ENCODE results near the gene DPAGT1. TPM values are rescaled to one million over a fixed set of nuclear protein-coding genes. Genes with fewer than 3 reads are reported as not detected.

DPAGT1 gene
- total and polyA plus RNA-seq, 2 of the 8 experiments (the other 6 are each of a cell fraction or from before 2014, with no cell fraction given) = 59.8 to 236 TPM

DNA sequence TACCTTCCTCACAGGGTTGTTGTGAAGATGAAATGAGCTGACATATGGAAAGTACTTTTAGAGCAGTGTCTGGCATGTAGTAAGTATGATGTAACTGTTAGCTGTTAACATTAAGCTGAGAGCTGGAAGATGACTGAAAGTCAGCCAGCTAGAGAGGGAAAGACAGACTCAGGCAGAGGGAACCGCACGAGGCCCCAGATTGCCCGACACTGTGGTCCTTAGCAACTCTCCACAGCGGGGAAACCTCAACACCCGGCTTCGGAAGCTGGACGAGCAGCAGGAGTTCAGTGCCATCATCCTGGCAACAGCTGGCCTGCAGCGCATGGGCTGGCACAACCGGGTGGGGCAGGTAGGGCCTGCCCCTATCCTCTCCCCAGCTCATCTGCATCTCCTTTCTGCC, 10.5 kb downstream of the DPAGT1 start:
- Histone ChIP-seq H2BK12ac (ENCODE audit: low read depth, low read length) (no peak overlapping the region), H3K36me3 (ENCODE audit: control insufficient read depth in 2 of 4, insufficient read depth in 4 of 4, low read length in 3 of 4) (peaks cover 3 to 40% (median 14%) of the 10 kb centered on the region in 4 experiments; a peak in 5 of 8 replicates), H3K14ac (ENCODE audit: insufficient read length) (no peak overlapping the region), H3K27me3 (replicated peaks in 1 of 4; ENCODE audit: control insufficient read depth in 3 of 4, extremely low read depth in 1 of 4, insufficient read depth in 3 of 4, low read length in 3 of 4) (no peaks in the 10 kb centered on the region), H3K4ac (replicated peaks; ENCODE audit: insufficient read length, low read depth, low read length) (no peak overlapping the region), H3K9me3 (ENCODE audit: insufficient read depth in 2 of 2, low read depth in 1 of 2, low read length in 1 of 2) (no peaks in the 10 kb centered on the region), H3K27ac (ENCODE audit: low read depth, low read length) (no peak overlapping the region), H2AK5ac (ENCODE audit: low read depth, low read length) (no peak overlapping the region), H2BK5ac (ENCODE audit: low read depth, low read length) (no peak overlapping the region), H2BK120ac (replicated peaks; ENCODE audit: low read depth, low read length) (no peak overlapping the region), H3K79me1 (ENCODE audit: low read depth, low read length) (peaks cover 16% of the 10 kb centered on the region), H3K56ac (replicated peaks; ENCODE audit: insufficient read length, low read depth, low read length) (no peak overlapping the region), H3K4me1 (replicated peaks in 1 of 4; ENCODE audit: control insufficient read depth in 3 of 4, insufficient read depth in 4 of 4, low read length in 3 of 4) (peaks cover 0 to 13% (median 3%) of the 10 kb centered on the region in 4 experiments; a peak in 5 of 7 replicates), H2BK20ac (ENCODE audit: low read length) (no peak overlapping the region), H4K20me1 (replicated peaks in 1 of 2; ENCODE audit: control insufficient read depth in 1 of 2, insufficient read depth in 2 of 2, low read length in 2 of 2) (peaks cover 16 to 18% of the 10 kb centered on the region in 2 experiments), H2AFZ (ENCODE audit: low read length) (no peak overlapping the region), H3K18ac (ENCODE audit: extremely low read depth, low read length) (no peak overlapping the region), H3K4me3 (ENCODE audit: extremely low read depth in 1 of 4, insufficient read depth in 2 of 4, low read depth in 3 of 4, low read length in 4 of 4) (no peak overlapping the region), H3K79me2 (ENCODE audit: control insufficient read depth in 1 of 2, insufficient read depth in 2 of 2, low read length in 2 of 2) (peaks cover 18 to 40% of the 10 kb centered on the region in 2 experiments), H4K91ac (replicated peaks; ENCODE audit: insufficient read length, low read length) (no peak overlapping the region), H3K23me2 (ENCODE audit: low read depth, low read length) (peaks cover 2% of the 10 kb centered on the region; the same call in 1 of the 2 replicates), H3K23ac (ENCODE audit: insufficient read length) (no peak overlapping the region), H2BK15ac (ENCODE audit: low read length) (no peak overlapping the region), H3K9ac (replicated peaks in 1 of 4; ENCODE audit: extremely low read depth in 1 of 4, low read depth in 3 of 4, low read length in 3 of 4) (no peak overlapping the region), H3K4me2 (ENCODE audit: insufficient read depth in 1 of 2, low read depth in 2 of 2, low read length in 2 of 2) (no peak overlapping the region), H4K5ac (ENCODE audit: insufficient read length, low read depth, low read length) (no peak overlapping the region), H4K8ac (ENCODE audit: extremely low read depth, insufficient read depth, low read length) (no peak overlapping the region)
- DNase-seq (ENCODE audit: low read depth in 1 of 2, low spot score in 2 of 2) (no peak), FAIRE-seq (no peak)
- ChIA-PET POLR2A (ENCODE audit: partially characterized antibody) (interaction anchor here (0.7 to 7.4 kb wide), 10 partner anchors 11 to 78 kb away, joined by 3 to 139 read pairs (median 4); partner anchors contain the start of genes ABCG4, C2CD2L, DPAGT1 and HYOU1), CTCF (ENCODE audit: partially characterized antibody) (interaction anchor here (0.7 to 1.3 kb wide), 6 partner anchors 30 to 249 kb away, joined by 3 to 7 read pairs (median 3); no protein-coding TSS in a partner anchor)
- TF ChIP-seq POLR2A (IDR thresholded peaks at IDR 0.05; ENCODE audit: control extremely low read depth in 1 of 2, low read depth in 2 of 2, low read length in 2 of 2) (peak in 1 of 2 experiments; percentile 54; a peak in 1 of 3 replicates), POLR2AphosphoS5 (IDR thresholded peaks at IDR 0.05; ENCODE audit: low read depth, low read length) (peak; percentile 32; the same call in 1 of the 2 replicates), SIX5 (IDR thresholded peaks at IDR 0.05; ENCODE audit: low read depth, low read length) (no peak)
- WGBS, 2 experiments (ENCODE audit: extremely low coverage in 1 of 2, insufficient coverage in 1 of 2, insufficient read length in 1 of 2, insufficient replicate concordance in 2 of 2, low coverage in 1 of 2, low lambda C conversion rate in 2 of 2, missing lambda C conversion rate in 1 of 2) = 93% methylated on average over 9 of the region's 9 CpGs; no CpG with 5 or more reads in 1 of the 2 experiments
